ENCODE measurements around the gene DBP. TPM values are rescaled to one million over a fixed set of nuclear protein-coding genes. Genes with fewer than 3 reads are reported as not detected.

The DBP gene
- total RNA-seq, 1 experiment from 2014 or later, result 12.0 TPM

DNA sequence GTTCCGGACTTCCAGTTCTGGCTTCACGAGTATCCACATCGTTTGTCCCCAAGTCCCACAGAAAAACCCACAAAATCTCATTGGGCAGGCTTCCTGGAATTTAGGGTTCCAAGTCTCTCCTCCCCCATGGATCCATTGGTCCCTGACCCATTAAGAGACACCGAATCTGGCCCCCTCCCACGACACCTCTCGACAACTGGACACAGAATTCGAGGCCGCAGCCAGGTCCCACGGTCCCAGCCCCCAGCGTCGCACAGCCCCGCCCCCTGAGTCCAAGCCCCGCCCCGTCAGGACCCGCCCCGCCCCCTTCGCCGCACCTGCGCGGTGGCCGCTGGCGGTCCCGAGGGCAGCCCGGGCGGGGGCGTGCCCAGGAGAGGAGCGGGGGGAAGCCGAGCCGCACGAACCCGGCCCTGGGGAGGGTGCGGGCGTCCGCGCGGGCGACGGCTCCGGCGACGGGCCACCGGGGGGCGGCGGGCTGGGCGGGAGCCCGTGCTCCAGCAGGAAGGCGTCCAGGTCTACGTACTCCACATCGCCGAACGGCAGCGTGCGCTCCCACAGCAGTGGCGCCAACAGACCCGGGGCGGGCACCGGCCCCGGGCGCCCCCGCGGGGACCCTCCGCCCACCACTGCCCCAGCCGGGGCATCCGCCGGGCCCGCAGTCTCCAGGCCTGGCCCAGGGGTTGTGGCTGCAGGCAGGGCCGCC is 1.8 kb downstream of the DBP start (continued):
- TF ChIP-seq, protein P1, sequence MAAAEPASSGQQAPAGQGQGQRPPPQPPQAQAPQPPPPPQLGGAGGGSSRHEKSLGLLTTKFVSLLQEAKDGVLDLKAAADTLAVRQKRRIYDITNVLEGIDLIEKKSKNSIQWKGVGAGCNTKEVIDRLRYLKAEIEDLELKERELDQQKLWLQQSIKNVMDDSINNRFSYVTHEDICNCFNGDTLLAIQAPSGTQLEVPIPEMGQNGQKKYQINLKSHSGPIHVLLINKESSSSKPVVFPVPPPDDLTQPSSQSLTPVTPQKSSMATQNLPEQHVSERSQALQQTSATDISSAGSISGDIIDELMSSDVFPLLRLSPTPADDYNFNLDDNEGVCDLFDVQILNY (CRISPR knock-in tag; IDR thresholded peaks at IDR 0.05), result peak; percentile 43; the same call in 1 of the 2 replicates
- TF ChIP-seq, protein P2, sequence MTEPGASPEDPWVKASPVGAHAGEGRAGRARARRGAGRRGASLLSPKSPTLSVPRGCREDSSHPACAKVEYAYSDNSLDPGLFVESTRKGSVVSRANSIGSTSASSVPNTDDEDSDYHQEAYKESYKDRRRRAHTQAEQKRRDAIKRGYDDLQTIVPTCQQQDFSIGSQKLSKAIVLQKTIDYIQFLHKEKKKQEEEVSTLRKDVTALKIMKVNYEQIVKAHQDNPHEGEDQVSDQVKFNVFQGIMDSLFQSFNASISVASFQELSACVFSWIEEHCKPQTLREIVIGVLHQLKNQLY (CRISPR knock-in tag; IDR thresholded peaks at IDR 0.05), result no peak
- TF ChIP-seq ATF1 (CRISPR knock-in tag; IDR thresholded peaks at IDR 0.05) (no peak), JUN (CRISPR knock-in tag; IDR thresholded peaks at IDR 0.05) (no peak), RELA (CRISPR knock-in tag; IDR thresholded peaks at IDR 0.05; ENCODE audit: borderline replicate concordance) (no peak), ZNF138 (CRISPR knock-in tag; conservative IDR thresholded peaks at IDR 0.05) (no peak)
- TF ChIP-seq, protein P3, sequence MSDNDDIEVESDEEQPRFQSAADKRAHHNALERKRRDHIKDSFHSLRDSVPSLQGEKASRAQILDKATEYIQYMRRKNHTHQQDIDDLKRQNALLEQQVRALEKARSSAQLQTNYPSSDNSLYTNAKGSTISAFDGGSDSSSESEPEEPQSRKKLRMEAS (CRISPR knock-in tag; IDR thresholded peaks at IDR 0.05), result no peak

DNA sequence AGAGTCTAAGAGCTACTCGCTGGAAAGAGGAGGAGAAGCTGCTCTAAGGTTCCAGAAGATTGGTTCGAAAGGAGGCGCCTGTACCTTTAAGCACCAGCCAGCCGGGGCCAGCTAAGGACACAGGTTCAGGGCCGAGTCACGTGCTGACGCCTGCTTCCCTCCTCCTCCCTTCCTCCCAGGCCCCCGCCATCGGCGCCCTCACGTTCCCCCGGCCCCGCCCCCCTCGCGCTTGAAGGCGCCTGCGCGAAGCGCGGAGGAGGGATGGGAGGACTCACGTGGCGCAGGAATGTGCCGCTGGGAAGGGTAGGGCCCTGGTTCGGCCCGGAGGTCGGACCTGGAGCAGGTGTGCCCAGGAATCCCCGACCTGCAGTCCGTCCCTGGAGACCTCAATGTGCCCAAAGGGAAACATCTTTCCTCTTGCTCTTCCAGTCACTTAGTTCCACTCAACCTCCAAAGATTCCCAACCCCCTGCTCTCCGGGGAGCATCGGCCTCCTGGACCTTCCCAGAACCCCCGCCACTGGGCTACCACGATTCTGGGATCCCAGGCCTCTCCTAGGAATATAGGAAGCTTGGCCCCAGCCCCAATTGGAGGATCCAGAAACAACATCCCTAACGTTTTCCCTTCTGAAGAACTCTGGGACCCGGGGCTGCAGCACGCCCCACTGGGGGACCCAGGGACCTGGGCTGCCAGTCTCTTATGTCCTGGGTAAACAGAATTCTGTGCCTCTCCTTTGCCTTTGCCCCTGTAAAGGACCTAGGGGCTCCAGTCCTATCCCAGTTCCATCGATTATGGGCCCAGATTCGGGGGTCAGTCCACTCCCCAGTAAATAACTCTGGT is 2.5 kb downstream of the DBP start:
- H3K4me3 Mint-ChIP-seq, result peak overlapping the region; percentile 63
- peaks cover 8% of the 10 kb centered on the region for H3K27me3 Mint-ChIP-seq (ENCODE audit: low read depth)
- ChIA-PET CTCF (interaction anchor here (0.6 to 2.3 kb wide), 6 partner anchors 11 to 208 kb away, joined by 3 to 8 read pairs (median 4); partner anchors contain the start of gene CA11), POLR2A (interaction anchor here (0.7 to 1.1 kb wide), 4 partner anchors 10 to 19 kb away, joined by 3 to 8 read pairs (median 4); partner anchors contain the start of genes CA11, RPL18 and SPHK2)
- no peaks in the 10 kb centered on the region for H3K9me3 Mint-ChIP-seq
- DNase-seq (ENCODE audit: low spot score), result peak; percentile 98
- peaks cover 5% of the 10 kb centered on the region; the same call in 1 of the 2 replicates for H3K36me3 Mint-ChIP-seq
- peaks cover 46% of the 10 kb centered on the region for H3K4me1 Mint-ChIP-seq
- ATAC-seq, result peak; percentile 4
- H3K27ac Mint-ChIP-seq, result peak overlapping the region; percentile 95
- TF ChIP-seq SMAD4 (CRISPR knock-in tag; IDR thresholded peaks at IDR 0.05) (no peak), ZNF263 (CRISPR knock-in tag; IDR thresholded peaks at IDR 0.05; ENCODE audit: low read depth) (peak; percentile 100), ESRRA (CRISPR knock-in tag; IDR thresholded peaks at IDR 0.05; ENCODE audit: borderline replicate concordance) (no peak), ZNF671 (CRISPR knock-in tag; IDR thresholded peaks at IDR 0.05) (no peak), FOXK1 (CRISPR knock-in tag; IDR thresholded peaks at IDR 0.05) (peak; percentile 13; the same call in 1 of the 2 replicates), EMX1 (CRISPR knock-in tag; IDR thresholded peaks at IDR 0.05) (no peak), TEAD4 (CRISPR knock-in tag; IDR thresholded peaks at IDR 0.05) (peak; percentile 88), ATF1 (CRISPR knock-in tag; IDR thresholded peaks at IDR 0.05) (no peak), KAT7 (CRISPR knock-in tag; IDR thresholded peaks at IDR 0.05; ENCODE audit: borderline replicate concordance) (no peak), ELF4 (CRISPR knock-in tag; IDR thresholded peaks at IDR 0.05; ENCODE audit: low read depth) (peak; percentile 90; the same call in 1 of the 2 replicates), NR2C2 (CRISPR knock-in tag; IDR thresholded peaks at IDR 0.05) (no peak), CBFB (CRISPR knock-in tag; IDR thresholded peaks at IDR 0.05; ENCODE audit: low read depth) (no peak), RORB (CRISPR knock-in tag; IDR thresholded peaks at IDR 0.05) (no peak)
- TF ChIP-seq, protein P4, sequence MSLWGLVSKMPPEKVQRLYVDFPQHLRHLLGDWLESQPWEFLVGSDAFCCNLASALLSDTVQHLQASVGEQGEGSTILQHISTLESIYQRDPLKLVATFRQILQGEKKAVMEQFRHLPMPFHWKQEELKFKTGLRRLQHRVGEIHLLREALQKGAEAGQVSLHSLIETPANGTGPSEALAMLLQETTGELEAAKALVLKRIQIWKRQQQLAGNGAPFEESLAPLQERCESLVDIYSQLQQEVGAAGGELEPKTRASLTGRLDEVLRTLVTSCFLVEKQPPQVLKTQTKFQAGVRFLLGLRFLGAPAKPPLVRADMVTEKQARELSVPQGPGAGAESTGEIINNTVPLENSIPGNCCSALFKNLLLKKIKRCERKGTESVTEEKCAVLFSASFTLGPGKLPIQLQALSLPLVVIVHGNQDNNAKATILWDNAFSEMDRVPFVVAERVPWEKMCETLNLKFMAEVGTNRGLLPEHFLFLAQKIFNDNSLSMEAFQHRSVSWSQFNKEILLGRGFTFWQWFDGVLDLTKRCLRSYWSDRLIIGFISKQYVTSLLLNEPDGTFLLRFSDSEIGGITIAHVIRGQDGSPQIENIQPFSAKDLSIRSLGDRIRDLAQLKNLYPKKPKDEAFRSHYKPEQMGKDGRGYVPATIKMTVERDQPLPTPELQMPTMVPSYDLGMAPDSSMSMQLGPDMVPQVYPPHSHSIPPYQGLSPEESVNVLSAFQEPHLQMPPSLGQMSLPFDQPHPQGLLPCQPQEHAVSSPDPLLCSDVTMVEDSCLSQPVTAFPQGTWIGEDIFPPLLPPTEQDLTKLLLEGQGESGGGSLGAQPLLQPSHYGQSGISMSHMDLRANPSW (CRISPR knock-in tag; conservative IDR thresholded peaks at IDR 0.05; ENCODE audit: low read depth), result no peak
- TF ChIP-seq, protein P5, sequence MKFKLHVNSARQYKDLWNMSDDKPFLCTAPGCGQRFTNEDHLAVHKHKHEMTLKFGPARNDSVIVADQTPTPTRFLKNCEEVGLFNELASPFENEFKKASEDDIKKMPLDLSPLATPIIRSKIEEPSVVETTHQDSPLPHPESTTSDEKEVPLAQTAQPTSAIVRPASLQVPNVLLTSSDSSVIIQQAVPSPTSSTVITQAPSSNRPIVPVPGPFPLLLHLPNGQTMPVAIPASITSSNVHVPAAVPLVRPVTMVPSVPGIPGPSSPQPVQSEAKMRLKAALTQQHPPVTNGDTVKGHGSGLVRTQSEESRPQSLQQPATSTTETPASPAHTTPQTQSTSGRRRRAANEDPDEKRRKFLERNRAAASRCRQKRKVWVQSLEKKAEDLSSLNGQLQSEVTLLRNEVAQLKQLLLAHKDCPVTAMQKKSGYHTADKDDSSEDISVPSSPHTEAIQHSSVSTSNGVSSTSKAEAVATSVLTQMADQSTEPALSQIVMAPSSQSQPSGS (CRISPR knock-in tag; IDR thresholded peaks at IDR 0.05; ENCODE audit: borderline replicate concordance, low read depth), result no peak
- TF ChIP-seq, protein P1 (CRISPR knock-in tag; IDR thresholded peaks at IDR 0.05), result no peak
- TF ChIP-seq, protein P6, sequence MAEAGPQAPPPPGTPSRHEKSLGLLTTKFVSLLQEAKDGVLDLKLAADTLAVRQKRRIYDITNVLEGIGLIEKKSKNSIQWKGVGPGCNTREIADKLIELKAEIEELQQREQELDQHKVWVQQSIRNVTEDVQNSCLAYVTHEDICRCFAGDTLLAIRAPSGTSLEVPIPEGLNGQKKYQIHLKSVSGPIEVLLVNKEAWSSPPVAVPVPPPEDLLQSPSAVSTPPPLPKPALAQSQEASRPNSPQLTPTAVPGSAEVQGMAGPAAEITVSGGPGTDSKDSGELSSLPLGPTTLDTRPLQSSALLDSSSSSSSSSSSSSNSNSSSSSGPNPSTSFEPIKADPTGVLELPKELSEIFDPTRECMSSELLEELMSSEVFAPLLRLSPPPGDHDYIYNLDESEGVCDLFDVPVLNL (CRISPR knock-in tag; IDR thresholded peaks at IDR 0.05; ENCODE audit: borderline replicate concordance, low read depth), result no peak
- TF ChIP-seq, protein P7, sequence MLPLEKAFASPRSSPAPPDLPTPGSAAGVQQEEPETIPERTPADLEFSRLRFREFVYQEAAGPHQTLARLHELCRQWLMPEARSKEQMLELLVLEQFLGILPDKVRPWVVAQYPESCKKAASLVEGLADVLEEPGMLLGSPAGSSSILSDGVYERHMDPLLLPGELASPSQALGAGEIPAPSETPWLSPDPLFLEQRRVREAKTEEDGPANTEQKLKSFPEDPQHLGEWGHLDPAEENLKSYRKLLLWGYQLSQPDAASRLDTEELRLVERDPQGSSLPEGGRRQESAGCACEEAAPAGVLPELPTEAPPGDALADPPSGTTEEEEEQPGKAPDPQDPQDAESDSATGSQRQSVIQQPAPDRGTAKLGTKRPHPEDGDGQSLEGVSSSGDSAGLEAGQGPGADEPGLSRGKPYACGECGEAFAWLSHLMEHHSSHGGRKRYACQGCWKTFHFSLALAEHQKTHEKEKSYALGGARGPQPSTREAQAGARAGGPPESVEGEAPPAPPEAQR (CRISPR knock-in tag; IDR thresholded peaks at IDR 0.05), result no peak
- TF ChIP-seq, protein P2 (CRISPR knock-in tag; IDR thresholded peaks at IDR 0.05), result no peak

All from WTC11 (cell line).